Measurements from ENCODE around the gene AHNAK2. TPM values are rescaled to one million over a fixed set of nuclear protein-coding genes. Genes with fewer than 3 reads are reported as not detected.

AHNAK2 gene
- total and polyA plus RNA-seq, 5 donors, result 2.0 to 5.7 (median 3.1) TPM

- peak; percentile 98 to 99 (median 99) for DNase-seq
- under 1% methylated on average over 115 of the region's 115 CpGs for WGBS
- Histone ChIP-seq H3K4me1 (ENCODE audit: control insufficient read depth, insufficient read depth, low read length) (peaks cover 3% of the 10 kb centered on the region), H3K9me3 (ENCODE audit: control insufficient read depth, low read length) (no peaks in the 10 kb centered on the region), H3K4me3 (ENCODE audit: low read length) (peak within 1 kb of the TSS; percentile 84), H3K27me3 (ENCODE audit: control insufficient read depth, insufficient read depth) (no peaks in the 10 kb centered on the region), H3K27ac (ENCODE audit: low read length) (peak within 1 kb of the TSS; percentile 72)
- intact Hi-C loops (cut with DNase I), result no loop called here
- ATAC-seq, result peak; percentile 96 to 98
Observed at GRCh38 chr14:105020815-105021655, 42.9 kb upstream of the AHNAK2 start, which contains the start of gene CDCA4. TSS of gene CDCA4 (minus strand) at chr14:105021083. CDS start at chr14:105011929, 9,154 bp downstream.

DNA sequence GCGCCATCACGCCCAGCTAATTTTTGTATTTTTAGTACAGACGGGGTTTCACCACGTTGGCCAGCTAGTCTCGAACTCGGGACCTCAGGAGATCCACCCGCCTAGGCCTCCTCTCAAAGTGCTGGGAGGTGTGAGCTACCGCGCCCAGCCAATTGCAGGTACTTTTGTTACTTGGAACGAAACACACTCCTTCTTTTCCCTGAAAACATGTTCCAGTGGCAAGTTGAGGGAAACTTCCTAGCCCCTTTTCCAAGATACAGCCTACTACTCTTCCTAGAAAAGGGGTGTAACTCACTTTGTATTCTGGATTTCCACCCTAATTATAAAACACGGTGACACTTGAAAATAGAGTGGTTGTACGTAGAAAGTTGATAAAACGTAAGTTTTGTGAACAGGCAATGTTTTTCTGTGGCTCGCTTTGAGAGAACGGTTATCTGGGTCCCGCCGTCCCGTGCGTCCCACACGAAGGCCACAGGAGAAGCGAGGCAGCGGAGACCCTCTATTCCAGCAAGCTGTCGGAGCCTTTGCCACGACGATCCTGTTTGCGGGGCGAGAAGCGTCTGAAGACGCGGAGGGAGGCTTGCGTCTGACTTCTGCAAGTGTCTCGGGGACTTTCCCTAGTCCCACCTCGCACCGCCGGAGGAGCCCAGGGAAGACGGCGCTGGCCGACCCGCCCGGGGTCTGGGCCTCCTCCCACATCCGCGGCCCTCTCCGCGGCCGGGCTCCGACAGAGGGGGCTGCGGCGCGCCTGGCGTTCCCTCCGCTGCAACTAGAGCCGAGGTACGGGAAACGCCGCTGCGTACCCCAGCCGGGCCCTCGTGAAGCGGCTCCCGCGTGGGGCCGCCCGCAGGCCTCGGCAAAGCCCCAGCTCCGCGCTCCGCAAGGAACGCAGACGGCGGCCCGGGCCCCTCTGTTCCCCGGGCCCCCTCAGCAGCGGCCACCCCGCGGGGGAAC lies 42.0 kb upstream of the AHNAK2 start:
- no peaks in the 10 kb centered on the region for H3K9me3 ChIP-seq (ENCODE audit: control insufficient read depth, low read length)
- peak in 1 of 2 donors; percentile 1 for ATAC-seq
- H3K4me1 ChIP-seq (ENCODE audit: control insufficient read depth, insufficient read depth, low read length), result peaks cover 3% of the 10 kb centered on the region
- no peaks in the 10 kb centered on the region for H3K27me3 ChIP-seq (ENCODE audit: control insufficient read depth, insufficient read depth)
- intact Hi-C loops (cut with DNase I), result no loop called here
- H3K27ac ChIP-seq (ENCODE audit: low read length), result no peak overlapping the region
- DNase-seq, result peak in 2 of 3 donors; percentile 31 to 74
- 8% methylated on average over 75 of the region's 75 CpGs for WGBS
- H3K4me3 ChIP-seq (ENCODE audit: low read length), result peak overlapping the region; percentile 84

- H3K4me1 ChIP-seq (ENCODE audit: control insufficient read depth, insufficient read depth, low read length), result peaks cover 3% of the 10 kb centered on the region
- no peaks in the 10 kb centered on the region for H3K9me3 ChIP-seq (ENCODE audit: control insufficient read depth, low read length)
- ATAC-seq (no peak), DNase-seq (peak in 1 of 3 donors; percentile 7)
- 82% methylated on average over 4 of the region's 4 CpGs for WGBS
- no peak overlapping the region for H3K4me3 ChIP-seq (ENCODE audit: low read length)
- no peaks in the 10 kb centered on the region for H3K27me3 ChIP-seq (ENCODE audit: control insufficient read depth, insufficient read depth)
- H3K27ac ChIP-seq (ENCODE audit: low read length), result no peak overlapping the region
- intact Hi-C loops (cut with DNase I), result no loop called here
Observed at GRCh38 chr14:105018414-105018813, 40.2 kb upstream of the AHNAK2 start.

GRCh38 chr14:105015905-105016304 lies 37.7 kb upstream of the AHNAK2 start:
- Histone ChIP-seq H3K27ac (ENCODE audit: low read length) (no peak overlapping the region), H3K4me1 (ENCODE audit: control insufficient read depth, insufficient read depth, low read length) (peaks cover 3% of the 10 kb centered on the region), H3K4me3 (ENCODE audit: low read length) (no peak overlapping the region), H3K27me3 (ENCODE audit: control insufficient read depth, insufficient read depth) (no peaks in the 10 kb centered on the region), H3K9me3 (ENCODE audit: control insufficient read depth, low read length) (no peaks in the 10 kb centered on the region)
- intact Hi-C loops (cut with DNase I), result no loop called here
- no peak for ATAC-seq
- DNase-seq, result no peak
- WGBS, result 81% methylated on average over 6 of the region's 6 CpGs

- peaks cover 3% of the 10 kb centered on the region for H3K4me1 ChIP-seq (ENCODE audit: control insufficient read depth, insufficient read depth, low read length)
- H3K27ac ChIP-seq (ENCODE audit: low read length), result no peak overlapping the region
- H3K4me3 ChIP-seq (ENCODE audit: low read length), result no peak overlapping the region
- no peaks in the 10 kb centered on the region for H3K27me3 ChIP-seq (ENCODE audit: control insufficient read depth, insufficient read depth)
- WGBS, result 80% methylated on average over 9 of the region's 9 CpGs
- ATAC-seq (no peak), DNase-seq (no peak)
- no peaks in the 10 kb centered on the region for H3K9me3 ChIP-seq (ENCODE audit: control insufficient read depth, low read length)
- intact Hi-C loops (cut with DNase I), result no loop called here
Observed at GRCh38 chr14:105015242-105015641, 37.1 kb upstream of the AHNAK2 start.

- ATAC-seq (no peak), DNase-seq (no peak)
- no peak overlapping the region for H3K27ac ChIP-seq (ENCODE audit: low read length)
- no peaks in the 10 kb centered on the region for H3K9me3 ChIP-seq (ENCODE audit: control insufficient read depth, low read length)
- H3K4me1 ChIP-seq (ENCODE audit: control insufficient read depth, insufficient read depth, low read length), result peaks cover 3% of the 10 kb centered on the region
- intact Hi-C loops (cut with DNase I), result no loop called here
- H3K4me3 ChIP-seq (ENCODE audit: low read length), result no peak overlapping the region
- no peaks in the 10 kb centered on the region for H3K27me3 ChIP-seq (ENCODE audit: control insufficient read depth, insufficient read depth)
- WGBS, result 71% methylated on average over 4 of the region's 4 CpGs
Observed at GRCh38 chr14:105014631-105015030, 36.5 kb upstream of the AHNAK2 start.

GRCh38 chr14:105014032-105014431 lies 35.9 kb upstream of the AHNAK2 start:
- DNase-seq (no peak), ATAC-seq (no peak)
- 84% methylated on average over 9 of the region's 9 CpGs for WGBS
- Histone ChIP-seq H3K27me3 (ENCODE audit: control insufficient read depth, insufficient read depth) (no peaks in the 10 kb centered on the region), H3K4me3 (ENCODE audit: low read length) (no peak overlapping the region), H3K27ac (ENCODE audit: low read length) (no peak overlapping the region), H3K9me3 (ENCODE audit: control insufficient read depth, low read length) (no peaks in the 10 kb centered on the region), H3K4me1 (ENCODE audit: control insufficient read depth, insufficient read depth, low read length) (peaks cover 2% of the 10 kb centered on the region)
- intact Hi-C loops (cut with DNase I), result no loop called here

DNA sequence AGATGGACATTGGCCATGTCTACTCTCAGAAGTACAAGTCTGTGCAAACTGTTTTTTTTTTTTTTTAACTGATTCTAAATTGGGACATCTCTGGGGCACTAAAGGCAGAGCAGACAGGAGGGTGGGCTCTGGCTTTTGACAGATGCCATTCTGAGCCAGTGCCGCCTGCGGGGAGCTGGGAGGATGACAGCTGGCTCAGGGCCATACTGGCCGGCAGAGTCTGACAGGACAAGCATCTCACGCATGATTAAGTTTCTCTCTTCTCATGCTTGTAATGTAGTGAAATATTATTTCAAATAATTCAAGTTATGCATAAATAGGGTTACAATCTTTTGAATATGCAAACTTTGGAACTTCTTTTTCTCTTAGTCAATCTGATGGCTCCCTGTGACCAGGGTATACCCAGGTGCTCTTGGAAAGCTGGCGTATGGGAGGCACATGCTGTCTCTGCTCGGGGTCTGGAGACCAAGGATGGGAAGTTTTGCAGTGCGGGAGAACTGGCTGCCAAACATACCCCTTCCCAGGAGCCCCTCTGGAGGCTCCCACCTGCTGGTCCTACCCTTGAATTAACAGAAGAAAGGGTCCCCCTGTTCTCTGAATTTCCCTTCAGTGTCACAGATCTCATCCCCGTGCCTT lies 35.1 kb upstream of the AHNAK2 start:
- peak; percentile 63 to 77 for ATAC-seq
- intact Hi-C loops (cut with DNase I), result no loop called here
- Histone ChIP-seq H3K4me1 (ENCODE audit: control insufficient read depth, insufficient read depth, low read length) (no peaks in the 10 kb centered on the region), H3K4me3 (ENCODE audit: low read length) (no peak overlapping the region), H3K27ac (ENCODE audit: low read length) (no peak overlapping the region), H3K27me3 (ENCODE audit: control insufficient read depth, insufficient read depth) (no peaks in the 10 kb centered on the region), H3K9me3 (ENCODE audit: control insufficient read depth, low read length) (no peaks in the 10 kb centered on the region)
- peak; percentile 52 to 84 (median 82) for DNase-seq
- 32% methylated on average over 8 of the region's 8 CpGs for WGBS

DNA sequence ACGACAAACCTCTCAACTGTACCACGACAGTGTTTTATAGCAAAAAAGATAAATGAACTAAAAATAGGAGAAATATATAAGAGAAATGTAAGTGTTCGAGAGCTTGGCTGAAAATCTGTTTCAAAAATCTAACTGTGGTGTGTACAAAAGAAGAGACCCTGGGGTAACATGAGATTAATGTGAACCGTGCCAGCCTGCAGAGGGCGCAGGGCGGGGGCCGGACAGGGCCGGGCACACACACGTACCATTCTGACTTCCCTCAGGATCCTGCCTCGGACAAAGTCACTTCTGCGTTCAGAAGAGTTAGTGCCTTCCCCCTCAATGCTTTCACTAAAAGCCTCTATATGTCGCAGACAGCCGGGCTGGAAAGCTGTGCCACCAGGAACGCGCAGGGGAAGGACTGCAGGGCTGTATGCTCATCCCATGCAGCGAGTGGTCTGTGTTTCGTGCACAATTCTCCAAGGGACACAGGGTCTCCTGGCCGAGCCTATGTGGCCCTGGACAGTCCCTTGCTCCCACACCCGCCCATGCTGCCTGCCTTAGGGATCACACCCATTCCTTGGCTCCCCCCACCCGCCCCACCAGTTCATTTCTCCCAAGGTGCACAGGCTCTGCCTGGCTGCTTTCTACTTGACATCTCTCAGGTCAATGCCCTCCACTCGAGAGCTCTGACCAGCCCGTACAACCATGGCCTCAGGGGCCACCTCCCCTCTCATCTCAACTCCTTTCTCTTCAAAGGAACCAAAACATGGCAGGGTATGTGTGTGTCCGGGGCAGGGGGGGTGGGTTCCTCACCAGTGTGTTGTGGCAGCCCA lies 34.2 kb upstream of the AHNAK2 start:
- H3K9me3 ChIP-seq (ENCODE audit: control insufficient read depth, low read length), result no peaks in the 10 kb centered on the region
- peak in 1 of 3 donors; percentile 70 for DNase-seq
- no peaks in the 10 kb centered on the region for H3K27me3 ChIP-seq (ENCODE audit: control insufficient read depth, insufficient read depth)
- intact Hi-C loops (cut with DNase I), result no loop called here
- H3K4me3 ChIP-seq (ENCODE audit: low read length), result no peak overlapping the region
- ATAC-seq, result peak; percentile 67 to 69
- 68% methylated on average over 23 of the region's 23 CpGs for whole genome bisulfite sequencing
- H3K27ac ChIP-seq (ENCODE audit: low read length), result no peak overlapping the region
- H3K4me1 ChIP-seq (ENCODE audit: control insufficient read depth, insufficient read depth, low read length), result no peaks in the 10 kb centered on the region
